A549 (cell line): Measurements from ENCODE around the gene MED16. TPM values are rescaled to one million over a fixed set of nuclear protein-coding genes. Genes with fewer than 3 reads are reported as not detected.
"Not testable (repeated sequence)": the region's sequence is repeated elsewhere in the genome, so short reads cannot be mapped to it uniquely, and the experiment has no call there.

Source experiments
- ATAC-seq, 2 experiments: fragments of 200-7000 bp in 1 of 2; fragments of >200 bp in 1 of 2; cut with Nextera tagmentation in 1 of 2; cut with Tn5 transposase in 1 of 2; 3 replicates each; pipeline versions ENCODE4 v1.8.0 to v1.9.1; 2018 to 2020; ENCODE audit warnings: mild to moderate bottlenecking in 1 of 2, moderate library complexity in 1 of 2
- CTCF ChIA-PET: fragments of 300-600 bp; sonication (Branson Sonifier 250); formaldehyde crosslinking; extraction: SDS; loops from one replicate; lab custom pipeline; 2021; ENCODE audit warnings: antibody characterized with exemption, inconsistent platforms; lab: Yijun Ruan, JAX
- POLR2A ChIA-PET: fragments of 350-600 bp; formaldehyde crosslinking; extraction: SDS; loops from one replicate; lab custom pipeline; 2021; ENCODE audit warnings: antibody characterized with exemption, inconsistent platforms; lab: Yijun Ruan, JAX
- DNase-seq, 2 experiments: peaks; one replicate each; pipeline versions ENCODE4 v3.0.0 to v3.0.0-alpha.2; 2011 to 2016; ENCODE audit warnings: low read depth in 1 of 2, low spot score in 1 of 2
- FAIRE-seq: peaks from 2 replicates; lab custom pipeline; 2011; peaks lifted over from hg19 to GRCh38; lab: Jason Lieb, UNC
- H3K27ac ChIP-seq, 2 experiments: fragments of >200 bp; sonication (Bioruptor Twin); formaldehyde crosslinking; 3 replicates each; pipeline ENCODE4 v1.5.1; 2016 to 2017
- H3K4me1 ChIP-seq: fragments of >200 bp; sonication (Bioruptor Twin); formaldehyde crosslinking; 3 replicates; pipeline ENCODE4 v1.6.1; 2016
- H3K4me2 ChIP-seq: fragments of >200 bp; sonication (Bioruptor Twin); formaldehyde crosslinking; 3 replicates; pipeline ENCODE4 v1.6.1; 2016
- H3K4me3 ChIP-seq: fragments of >200 bp; sonication (Bioruptor Twin); formaldehyde crosslinking; 3 replicates; pipeline ENCODE4 v1.5.1; 2016
- H3K9me3 ChIP-seq: fragments of >200 bp; sonication (Bioruptor Twin); formaldehyde crosslinking; 3 replicates; pipeline ENCODE4 v1.6.1; 2016
- PHF8 ChIP-seq: fragments of 200-600 bp; sonication (generic); IDR thresholded peaks from 2 replicates; pipeline ENCODE4 v1.6.1; 2016; ENCODE audit warnings: low read depth, mild to moderate bottlenecking, antibody characterized with exemption, moderate library complexity, borderline replicate concordance
- ZC3H11A ChIP-seq: fragments of 450-650 bp; IDR thresholded peaks from 2 replicates; pipeline ENCODE4 v1.6.1; 2014; ENCODE audit warnings: antibody characterized with exemption, mild to moderate bottlenecking
- WGBS: methylation state at CpG from one replicate; pipeline ENCODE4 v1.1.6; 2017; ENCODE audit errors: missing lambda C conversion rate; 5-methylcytosine and 5-hydroxymethylcytosine counted together
- polyA plus RNA-seq, 4 experiments: library from polyadenylated mRNA; depleted of rRNA in 3 of 4; stranded (reverse); fragments of >200 nt; fragmentation: RNase III in 1 of 4; extraction: RNeasy Plus Mini Kit Qiagen cat#74134 plus additional on column Dnase treatment in 1 of 4; gene quantifications; 2 replicates in 3 of 4; 3 replicates in 1 of 4; pipeline ENCODE4 v1.2.3, GENCODE V29; 2011 to 2017
- small RNA-seq, 6 experiments: library from RNA; depleted of rRNA; stranded (forward); fragments of <200 nt; gene quantifications; one replicate each; pipeline ENCODE3, GENCODE V24; 2012

MED16 gene
- polyA plus RNA-seq, 2 of the 4 experiments (the other 2 are of a cell fraction), result 8.0 to 12.7 TPM

GRCh38 chr19:821231-821824, 71.7 kb downstream of the MED16 start:
- H3K27ac ChIP-seq, result peak overlapping the region; percentile 78 to 88
- FAIRE-seq (no peak), DNase-seq (no peak), ATAC-seq (peak; percentile 48 to 52)
- ChIA-PET CTCF (no interaction called here), POLR2A (no interaction called here)
- H3K4me1 ChIP-seq, result peaks cover 7% of the 10 kb centered on the region; the same call in 2 of the 3 replicates
- H3K9me3 ChIP-seq, result no peaks in the 10 kb centered on the region
- peak overlapping the region; percentile 73 for H3K4me3 ChIP-seq
- no CpG with 5 or more reads among the region's 64 CpGs for WGBS
- no peak for TF ChIP-seq ZC3H11A
- peak; percentile 47; the same call in 1 of the 2 replicates for TF ChIP-seq PHF8
- peak overlapping the region; percentile 94 for H3K4me2 ChIP-seq

DNA sequence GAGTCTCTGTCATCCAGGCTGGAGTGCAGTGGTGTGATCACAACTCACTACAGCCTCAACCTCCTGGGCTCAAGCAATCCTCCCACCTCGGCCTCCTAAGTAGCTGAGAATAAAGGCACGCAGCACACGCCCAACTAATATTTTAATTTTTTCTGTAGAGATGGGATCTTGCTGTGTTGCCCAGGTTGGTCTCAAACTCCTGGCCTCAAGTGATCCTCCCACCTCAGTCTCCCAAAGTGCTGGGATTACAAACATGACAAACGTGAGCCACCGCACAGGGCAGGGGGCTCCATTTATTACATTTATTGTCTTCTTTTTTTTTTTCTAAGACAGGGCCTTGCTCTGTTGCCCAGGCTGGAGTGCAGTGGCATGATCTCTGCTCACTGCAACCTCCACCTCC, 72.8 kb downstream of the MED16 start:
- POLR2A ChIA-PET, H3K4me3 ChIP-seq, H3K27ac ChIP-seq, H3K4me1 ChIP-seq, H3K9me3 ChIP-seq, FAIRE-seq, DNase-seq, H3K4me2 ChIP-seq, ATAC-seq: not testable (repeated sequence)
- CTCF ChIA-PET, result interaction anchor here (0.6 kb wide), 1 partner anchor 158 kb away, joined by 3 read pairs; no protein-coding TSS in a partner anchor
- WGBS, result 76% methylated on average over 5 of the region's 5 CpGs

Small RNA genes within 50 kb of the gene (small RNA-seq; reads per million reads assigned to genes)
- gene RNU6-9, result 1.6 to 1,108 (median 141) reads per million in 6 experiments

Other genes with a start within 250 kb of the MED16 start
- gene RNF126, start 230.0 kb downstream of the MED16 start, polyA plus RNA-seq (2011; rRNA removed), result 3.1 and 4.9 TPM in 2 replicates
- gene RNF126, start 230.0 kb downstream of the MED16 start, polyA plus RNA-seq (2017; fragmentation: RNase III; extraction: RNeasy Plus Mini Kit Qiagen cat#74134 plus additional on column Dnase treatment), result 35.0 to 36.3 TPM (median 35.4 TPM) in 3 replicates
- gene FSTL3, start 216.8 kb downstream of the MED16 start, polyA plus RNA-seq (2011; rRNA removed), result 45.5 and 58.1 TPM in 2 replicates
- gene FSTL3, start 216.8 kb downstream of the MED16 start, polyA plus RNA-seq (2017; fragmentation: RNase III; extraction: RNeasy Plus Mini Kit Qiagen cat#74134 plus additional on column Dnase treatment), result 110 to 131 TPM (median 118 TPM) in 3 replicates
- gene PRSS57, start 197.7 kb downstream of the MED16 start, polyA plus RNA-seq (2011; rRNA removed), result 0.10 TPM in 1 of 2 replicates, not detected in the other
- gene PRSS57, start 197.7 kb downstream of the MED16 start, polyA plus RNA-seq (2017; fragmentation: RNase III; extraction: RNeasy Plus Mini Kit Qiagen cat#74134 plus additional on column Dnase treatment), result not detected in 3 replicates
- gene PALM, start 184.3 kb downstream of the MED16 start, polyA plus RNA-seq (2011; rRNA removed), result 2.0 and 3.0 TPM in 2 replicates
- 11.4 to 17.5 TPM (median 15.7 TPM) in 3 replicates for gene PALM, start 184.3 kb downstream of the MED16 start, polyA plus RNA-seq (2017; fragmentation: RNase III; extraction: RNeasy Plus Mini Kit Qiagen cat#74134 plus additional on column Dnase treatment)
- gene MISP, start 142.1 kb downstream of the MED16 start, polyA plus RNA-seq (2011; rRNA removed), result 38.3 and 46.5 TPM in 2 replicates
- gene MISP, start 142.1 kb downstream of the MED16 start, polyA plus RNA-seq (2017; fragmentation: RNase III; extraction: RNeasy Plus Mini Kit Qiagen cat#74134 plus additional on column Dnase treatment), result 56.9 to 62.7 TPM (median 61.4 TPM) in 3 replicates
- gene PTBP1, start 95.7 kb downstream of the MED16 start, polyA plus RNA-seq (2011; rRNA removed), result 144 and 207 TPM in 2 replicates
- gene PTBP1, start 95.7 kb downstream of the MED16 start, polyA plus RNA-seq (2017; fragmentation: RNase III; extraction: RNeasy Plus Mini Kit Qiagen cat#74134 plus additional on column Dnase treatment), result 264 to 299 TPM (median 285 TPM) in 3 replicates
- gene PLPPR3, start 71.2 kb downstream of the MED16 start, polyA plus RNA-seq (2011; rRNA removed), result 2.6 and 3.2 TPM in 2 replicates
- 3.5 to 4.2 TPM (median 3.7 TPM) in 3 replicates for gene PLPPR3, start 71.2 kb downstream of the MED16 start, polyA plus RNA-seq (2017; fragmentation: RNase III; extraction: RNeasy Plus Mini Kit Qiagen cat#74134 plus additional on column Dnase treatment)
- gene AZU1, start 65.3 kb downstream of the MED16 start, polyA plus RNA-seq (2011; rRNA removed), result 0.15 and 0.31 TPM in 2 replicates
- gene AZU1, start 65.3 kb downstream of the MED16 start, polyA plus RNA-seq (2017; fragmentation: RNase III; extraction: RNeasy Plus Mini Kit Qiagen cat#74134 plus additional on column Dnase treatment), result 0.26 to 0.55 TPM (median 0.32 TPM) in 3 replicates
- gene PRTN3, start 52.2 kb downstream of the MED16 start, polyA plus RNA-seq (2011; rRNA removed), result 0.21 and 0.36 TPM in 2 replicates
- 0.18 to 0.39 TPM (median 0.24 TPM) in 3 replicates for gene PRTN3, start 52.2 kb downstream of the MED16 start, polyA plus RNA-seq (2017; fragmentation: RNase III; extraction: RNeasy Plus Mini Kit Qiagen cat#74134 plus additional on column Dnase treatment)
- gene ELANE, start 40.9 kb downstream of the MED16 start, polyA plus RNA-seq (2011; rRNA removed), result 0.15 and 0.35 TPM in 2 replicates
- 0.14 to 0.15 TPM (median 0.15 TPM) in 3 replicates for gene ELANE, start 40.9 kb downstream of the MED16 start, polyA plus RNA-seq (2017; fragmentation: RNase III; extraction: RNeasy Plus Mini Kit Qiagen cat#74134 plus additional on column Dnase treatment)
- gene CFD, start 33.5 kb downstream of the MED16 start, polyA plus RNA-seq (2011; rRNA removed), result 7.6 TPM in 2 replicates
- 13.8 to 14.8 TPM (median 14.3 TPM) in 3 replicates for gene CFD, start 33.5 kb downstream of the MED16 start, polyA plus RNA-seq (2017; fragmentation: RNase III; extraction: RNeasy Plus Mini Kit Qiagen cat#74134 plus additional on column Dnase treatment)
- not detected in 2 replicates for gene RNU6-9, start 297 bp upstream of the MED16 start, polyA plus RNA-seq (2011; rRNA removed)
- gene RNU6-9, start 297 bp upstream of the MED16 start, polyA plus RNA-seq (2017; fragmentation: RNase III; extraction: RNeasy Plus Mini Kit Qiagen cat#74134 plus additional on column Dnase treatment), result not detected in 3 replicates
- 16.9 and 22.7 TPM in 2 replicates for gene R3HDM4, start 20.0 kb upstream of the MED16 start, polyA plus RNA-seq (2011; rRNA removed)
- gene R3HDM4, start 20.0 kb upstream of the MED16 start, polyA plus RNA-seq (2017; fragmentation: RNase III; extraction: RNeasy Plus Mini Kit Qiagen cat#74134 plus additional on column Dnase treatment), result 18.8 to 24.8 TPM (median 20.7 TPM) in 3 replicates
- gene KISS1R, start 24.1 kb upstream of the MED16 start, polyA plus RNA-seq (2011; rRNA removed), result 0.05 and 0.14 TPM in 2 replicates
- 0.18 to 0.79 TPM (median 0.38 TPM) in 3 replicates for gene KISS1R, start 24.1 kb upstream of the MED16 start, polyA plus RNA-seq (2017; fragmentation: RNase III; extraction: RNeasy Plus Mini Kit Qiagen cat#74134 plus additional on column Dnase treatment)
- gene ARID3A, start 32.8 kb upstream of the MED16 start, polyA plus RNA-seq (2011; rRNA removed), result 3.3 and 3.4 TPM in 2 replicates
- gene ARID3A, start 32.8 kb upstream of the MED16 start, polyA plus RNA-seq (2017; fragmentation: RNase III; extraction: RNeasy Plus Mini Kit Qiagen cat#74134 plus additional on column Dnase treatment), result 4.6 to 6.1 TPM (median 5.4 TPM) in 3 replicates
- gene WDR18, start 91.2 kb upstream of the MED16 start, polyA plus RNA-seq (2011; rRNA removed), result 22.2 and 23.8 TPM in 2 replicates
- 41.7 to 48.9 TPM (median 48.1 TPM) in 3 replicates for gene WDR18, start 91.2 kb upstream of the MED16 start, polyA plus RNA-seq (2017; fragmentation: RNase III; extraction: RNeasy Plus Mini Kit Qiagen cat#74134 plus additional on column Dnase treatment)
- gene GRIN3B, start 107.2 kb upstream of the MED16 start, polyA plus RNA-seq (2011; rRNA removed), result 0.65 and 0.67 TPM in 2 replicates
- 1.1 to 1.5 TPM (median 1.5 TPM) in 3 replicates for gene GRIN3B, start 107.2 kb upstream of the MED16 start, polyA plus RNA-seq (2017; fragmentation: RNase III; extraction: RNeasy Plus Mini Kit Qiagen cat#74134 plus additional on column Dnase treatment)
- gene TMEM259, start 127.9 kb upstream of the MED16 start, polyA plus RNA-seq (2011; rRNA removed), result 45.6 and 53.3 TPM in 2 replicates
- 71.1 to 82.2 TPM (median 78.3 TPM) in 3 replicates for gene TMEM259, start 127.9 kb upstream of the MED16 start, polyA plus RNA-seq (2017; fragmentation: RNase III; extraction: RNeasy Plus Mini Kit Qiagen cat#74134 plus additional on column Dnase treatment)
- gene RNU6-2, start 128.3 kb upstream of the MED16 start, polyA plus RNA-seq (2011; rRNA removed), result not detected in 2 replicates
- gene RNU6-2, start 128.3 kb upstream of the MED16 start, polyA plus RNA-seq (2017; fragmentation: RNase III; extraction: RNeasy Plus Mini Kit Qiagen cat#74134 plus additional on column Dnase treatment), result not detected in 3 replicates
- gene CNN2, start 133.4 kb upstream of the MED16 start, polyA plus RNA-seq (2011; rRNA removed), result 31.7 and 32.2 TPM in 2 replicates
- 99.3 to 115 TPM (median 101 TPM) in 3 replicates for gene CNN2, start 133.4 kb upstream of the MED16 start, polyA plus RNA-seq (2017; fragmentation: RNase III; extraction: RNeasy Plus Mini Kit Qiagen cat#74134 plus additional on column Dnase treatment)
- 5.0 and 6.6 TPM in 2 replicates for gene ABCA7, start 146.9 kb upstream of the MED16 start, polyA plus RNA-seq (2011; rRNA removed)
- gene ABCA7, start 146.9 kb upstream of the MED16 start, polyA plus RNA-seq (2017; fragmentation: RNase III; extraction: RNeasy Plus Mini Kit Qiagen cat#74134 plus additional on column Dnase treatment), result 8.8 to 13.5 TPM (median 12.6 TPM) in 3 replicates
- 0.48 and 1.2 TPM in 2 replicates for gene ARHGAP45, start 174.0 kb upstream of the MED16 start, polyA plus RNA-seq (2011; rRNA removed)
- 1.5 to 1.9 TPM (median 1.8 TPM) in 3 replicates for gene ARHGAP45, start 174.0 kb upstream of the MED16 start, polyA plus RNA-seq (2017; fragmentation: RNase III; extraction: RNeasy Plus Mini Kit Qiagen cat#74134 plus additional on column Dnase treatment)
- 81.0 and 99.6 TPM in 2 replicates for gene POLR2E, start 202.2 kb upstream of the MED16 start, polyA plus RNA-seq (2011; rRNA removed)
- 170 to 181 TPM (median 172 TPM) in 3 replicates for gene POLR2E, start 202.2 kb upstream of the MED16 start, polyA plus RNA-seq (2017; fragmentation: RNase III; extraction: RNeasy Plus Mini Kit Qiagen cat#74134 plus additional on column Dnase treatment)
- 223 and 248 TPM in 2 replicates for gene GPX4, start 210.8 kb upstream of the MED16 start, polyA plus RNA-seq (2011; rRNA removed)
- gene GPX4, start 210.8 kb upstream of the MED16 start, polyA plus RNA-seq (2017; fragmentation: RNase III; extraction: RNeasy Plus Mini Kit Qiagen cat#74134 plus additional on column Dnase treatment), result 370 to 402 TPM (median 394 TPM) in 3 replicates